ENCODE results near the gene ZSCAN5B. TPM values are rescaled to one million over a fixed set of nuclear protein-coding genes. Genes with fewer than 3 reads are reported as not detected.
"Not testable (repeated sequence)": the region's sequence is repeated elsewhere in the genome, so short reads cannot be mapped to it uniquely, and the experiment has no call there.

ZSCAN5B gene
- total RNA-seq, 1 experiment from 2014 or later: not detected

GRCh38 chr19:56175861-56176307, 21.7 kb downstream of the ZSCAN5B start, which contains the start of gene GALP:
TSS of gene GALP (plus strand) at chr19:56176008. CDS start at chr19:56177109, 1,101 bp downstream.
- H2AFZ ChIP-seq (ENCODE audit: low read length); H3K9me2 ChIP-seq (replicated peaks; ENCODE audit: low read length); H3K9ac ChIP-seq (ENCODE audit: low read length); H3K9me3 ChIP-seq (ENCODE audit: low read length); intact Hi-C loops (cut with micrococcal nuclease); H3K4me1 ChIP-seq (ENCODE audit: insufficient read depth, low read length); H3K4me3 ChIP-seq (ENCODE audit: low read length); CTCF ChIA-PET; H3F3A ChIP-seq (ENCODE audit: low read length, unreplicated experiment); BruUV-seq (replicated peaks); DNase-seq; ATAC-seq; H3K79me2 ChIP-seq (ENCODE audit: low read length); H4K20me1 ChIP-seq (ENCODE audit: low read length); H3K36me3 ChIP-seq (ENCODE audit: low read depth, low read length); H3K27me3 ChIP-seq (ENCODE audit: low read length); POLR2A ChIA-PET (ENCODE audit: unreplicated experiment); H3K27ac ChIP-seq (ENCODE audit: low read length); H3K4me2 ChIP-seq (ENCODE audit: low read length): not testable (repeated sequence)

- H3K4me2 ChIP-seq (ENCODE audit: low read length): no peak overlapping the region
- H3K4me1 ChIP-seq (ENCODE audit: insufficient read depth, low read length): peaks cover 9% of the 10 kb centered on the region
- intact Hi-C loops (cut with micrococcal nuclease): no loop called here
- H3K27ac ChIP-seq (ENCODE audit: low read length): no peak overlapping the region
- H2AFZ ChIP-seq (ENCODE audit: low read length): no peak overlapping the region
- no peaks in the 10 kb centered on the region for H3F3A ChIP-seq (ENCODE audit: low read length, unreplicated experiment)
- BruUV-seq (replicated peaks): no TSS peak
- no peak overlapping the region for H3K9ac ChIP-seq (ENCODE audit: low read length)
- no peaks in the 10 kb centered on the region for H3K9me2 ChIP-seq (replicated peaks; ENCODE audit: low read length)
- H3K27me3 ChIP-seq (ENCODE audit: low read length): peaks cover 8% of the 10 kb centered on the region
- H3K4me3 ChIP-seq (ENCODE audit: low read length): no peak overlapping the region
- no peaks in the 10 kb centered on the region for H3K9me3 ChIP-seq (ENCODE audit: low read length)
- ChIA-PET POLR2A (ENCODE audit: unreplicated experiment) (interaction anchor here (0.5 kb wide), 1 partner anchor 79 kb away, joined by 6 read pairs; no protein-coding TSS in a partner anchor), CTCF (no interaction called here)
- no peaks in the 10 kb centered on the region for H3K79me2 ChIP-seq (ENCODE audit: low read length)
- TF ChIP-seq EZH2phosphoT487 (IDR thresholded peaks at IDR 0.05; ENCODE audit: borderline replicate concordance, low read length) (no peak), EZH2 (IDR thresholded peaks at IDR 0.05; ENCODE audit: low read length, unreplicated experiment) (no peak), CTCF (conservative IDR thresholded peaks at IDR 0.05; ENCODE audit: low read depth, low read length) (no peak)
- DNase-seq: no peak
- no peak for ATAC-seq
- H3K36me3 ChIP-seq (ENCODE audit: low read depth, low read length): no peaks in the 10 kb centered on the region
- H4K20me1 ChIP-seq (ENCODE audit: low read length): no peaks in the 10 kb centered on the region
These were observed 23.0 kb downstream of the ZSCAN5B start for GRCh38 chr19:56174550-56174949.

GRCh38 chr19:56174086-56174485, 23.5 kb downstream of the ZSCAN5B start:
- H3F3A ChIP-seq (ENCODE audit: low read length, unreplicated experiment): no peaks in the 10 kb centered on the region
- no peak for DNase-seq
- H4K20me1 ChIP-seq (ENCODE audit: low read length): no peaks in the 10 kb centered on the region
- H3K9me3 ChIP-seq (ENCODE audit: low read length): no peaks in the 10 kb centered on the region
- peaks cover 8% of the 10 kb centered on the region for H3K27me3 ChIP-seq (ENCODE audit: low read length)
- H3K4me2 ChIP-seq (ENCODE audit: low read length): no peak overlapping the region
- TF ChIP-seq EZH2phosphoT487 (IDR thresholded peaks at IDR 0.05; ENCODE audit: borderline replicate concordance, low read length) (no peak), EZH2 (IDR thresholded peaks at IDR 0.05; ENCODE audit: low read length, unreplicated experiment) (no peak)
- H3K9me2 ChIP-seq (replicated peaks; ENCODE audit: low read length): no peaks in the 10 kb centered on the region
- POLR2A ChIA-PET (ENCODE audit: unreplicated experiment): no interaction called here
- BruUV-seq (replicated peaks): no TSS peak
- no peaks in the 10 kb centered on the region for H3K79me2 ChIP-seq (ENCODE audit: low read length)
- intact Hi-C loops (cut with micrococcal nuclease): no loop called here
- H3K4me1 ChIP-seq (ENCODE audit: insufficient read depth, low read length): peaks cover 9% of the 10 kb centered on the region
- no peak overlapping the region for H3K4me3 ChIP-seq (ENCODE audit: low read length)
- no peaks in the 10 kb centered on the region for H3K36me3 ChIP-seq (ENCODE audit: low read depth, low read length)
- H3K9ac ChIP-seq (ENCODE audit: low read length): no peak overlapping the region
- no peak for ATAC-seq
- H2AFZ ChIP-seq (ENCODE audit: low read length): no peak overlapping the region
- H3K27ac ChIP-seq (ENCODE audit: low read length): no peak overlapping the region
- CTCF ChIA-PET: interaction anchor here (0.7 kb wide), 1 partner anchor 97 kb away, joined by 4 read pairs; no protein-coding TSS in a partner anchor

All from PC-3 (cell line).